M059J (cell line): ENCODE data around the gene ACOXL. TPM values are rescaled to one million over a fixed set of nuclear protein-coding genes. Genes with fewer than 3 reads are reported as not detected.
A peak's percentile ranks its signal among the peaks of the same experiment; 100 is the strongest.
"Not testable (repeated sequence)": the region's sequence is repeated elsewhere in the genome, so short reads cannot be mapped to it uniquely, and the experiment has no call there.

Source experiments
- DNase-seq: peaks from one replicate; pipeline ENCODE4 v3.0.0-alpha.2; 2012; ENCODE audit warnings: low read depth
- total RNA-seq: library from RNA; depleted of rRNA; stranded (reverse); fragments of >200 nt; shearing (Covaris generic); gene quantifications from 2 replicates; pipeline ENCODE4 v1.2.3, GENCODE V29; 2014

Gene ACOXL
- total RNA-seq, 1 experiment from 2014 or later: not detected

DNA sequence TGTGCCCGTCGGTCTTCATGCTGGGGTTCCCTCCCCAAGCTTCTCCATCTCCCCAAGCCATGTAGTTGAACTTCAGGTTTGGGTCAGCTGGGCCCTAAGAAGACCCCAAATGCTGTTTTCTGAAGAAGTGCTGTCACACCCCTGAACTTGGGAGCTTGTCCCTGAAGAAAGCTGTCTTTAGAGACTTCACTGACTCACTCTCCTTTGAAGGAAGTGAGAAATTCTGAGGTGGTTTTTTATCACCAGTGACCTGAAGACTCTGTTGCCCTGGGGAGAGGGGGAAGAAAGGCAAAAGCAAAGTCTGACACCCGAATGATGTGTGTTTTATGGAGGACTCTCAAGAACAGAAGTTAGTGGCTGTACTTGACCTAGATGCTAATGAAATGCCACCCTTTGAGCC is 304.8 kb downstream of the ACOXL start:
- DNase-seq: peak; percentile 46

DNA sequence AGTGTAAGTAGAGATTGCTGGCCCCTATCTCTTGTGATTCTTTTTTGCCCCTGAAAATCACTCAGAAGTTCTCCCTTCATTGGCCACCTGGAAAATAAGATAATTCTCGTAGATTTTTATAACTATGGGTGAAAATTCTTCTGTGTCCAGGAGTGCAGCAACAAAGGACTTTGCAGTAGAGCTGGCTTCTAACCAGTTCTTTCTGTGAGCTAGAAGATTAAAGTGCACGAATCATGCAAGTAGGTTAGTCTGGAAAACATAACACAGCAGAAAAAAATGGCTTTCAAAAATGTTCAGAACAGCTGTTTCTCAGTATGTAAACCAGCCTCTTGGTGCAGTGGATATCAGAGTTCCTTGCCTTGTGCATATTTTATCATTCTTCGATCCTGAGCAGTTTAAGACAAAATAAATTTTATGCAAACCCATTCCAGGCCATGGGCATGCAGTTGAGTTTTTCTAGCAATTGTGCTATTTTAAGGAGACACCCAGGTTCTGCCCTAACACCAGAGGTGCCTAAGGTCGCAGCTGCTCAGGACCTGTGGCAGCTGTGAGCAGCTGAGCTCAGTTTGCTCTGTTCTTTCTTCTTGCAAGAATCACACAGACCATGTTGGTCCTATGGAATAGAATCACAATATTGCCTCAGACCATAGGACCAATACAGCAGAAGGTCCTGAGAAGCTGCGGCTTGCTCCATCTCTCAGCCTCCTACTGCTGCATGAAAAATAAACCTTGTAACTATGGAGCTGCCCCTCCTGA is 307.4 kb downstream of the ACOXL start:
- no peak for DNase-seq

DNA sequence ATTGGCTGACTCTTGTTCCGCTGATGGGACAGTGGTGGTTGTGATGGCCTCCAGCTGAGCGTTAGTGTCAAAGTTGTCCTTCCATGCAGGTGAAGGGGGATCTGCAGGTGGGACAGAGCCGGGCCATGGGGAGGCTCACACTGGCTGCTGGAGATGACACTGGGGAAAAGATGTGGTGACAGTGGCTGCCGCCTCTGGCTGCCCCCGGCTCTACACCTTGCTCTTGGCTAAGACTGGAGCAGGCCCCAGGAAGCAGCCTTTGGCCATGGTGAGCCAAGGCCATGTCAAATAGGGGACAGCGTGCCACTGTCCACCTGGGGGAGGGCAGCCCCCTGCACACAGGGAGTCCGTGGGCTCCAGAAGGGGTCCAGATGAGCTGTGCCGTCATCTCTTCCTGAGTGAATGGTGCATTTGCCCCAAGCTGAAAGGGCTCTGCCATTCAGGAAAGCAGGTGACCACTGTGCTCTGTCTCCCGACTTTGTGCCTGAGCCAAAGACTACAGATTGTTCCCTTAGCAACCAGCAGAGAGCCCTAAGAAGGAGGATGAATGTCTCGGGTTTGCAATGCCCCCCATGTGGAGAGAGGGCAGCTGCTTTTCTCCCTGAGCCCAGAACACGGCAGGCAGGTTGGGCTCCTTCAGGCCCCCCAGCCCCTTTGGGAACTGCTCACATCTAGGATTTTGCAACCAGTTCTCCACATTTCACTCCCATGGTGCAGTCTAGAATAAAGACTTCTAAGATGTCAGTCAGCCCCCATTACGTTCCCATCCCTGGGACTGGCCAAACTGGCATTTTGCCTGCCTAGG is 309.2 kb downstream of the ACOXL start:
- no peak for DNase-seq

DNA sequence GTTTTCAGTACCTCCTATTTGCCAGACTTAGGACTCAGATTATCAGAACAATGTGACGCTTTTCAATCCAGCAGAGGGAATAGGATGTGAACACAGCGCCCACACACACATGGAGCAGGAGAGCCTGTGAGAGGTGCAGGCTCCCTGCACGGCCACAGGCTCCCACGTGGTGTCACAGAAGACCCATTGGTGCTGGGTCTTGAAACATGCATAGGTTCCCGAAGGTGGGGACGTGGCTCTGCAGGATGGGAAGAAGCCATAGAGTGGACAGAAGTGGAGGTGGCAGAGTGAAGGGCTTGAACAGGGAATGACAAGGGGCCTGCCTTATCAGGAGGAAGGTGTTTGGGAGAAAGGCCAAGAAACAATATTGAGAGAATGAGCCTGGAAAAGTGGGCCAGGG is 309.9 kb downstream of the ACOXL start:
- no peak for DNase-seq

DNA sequence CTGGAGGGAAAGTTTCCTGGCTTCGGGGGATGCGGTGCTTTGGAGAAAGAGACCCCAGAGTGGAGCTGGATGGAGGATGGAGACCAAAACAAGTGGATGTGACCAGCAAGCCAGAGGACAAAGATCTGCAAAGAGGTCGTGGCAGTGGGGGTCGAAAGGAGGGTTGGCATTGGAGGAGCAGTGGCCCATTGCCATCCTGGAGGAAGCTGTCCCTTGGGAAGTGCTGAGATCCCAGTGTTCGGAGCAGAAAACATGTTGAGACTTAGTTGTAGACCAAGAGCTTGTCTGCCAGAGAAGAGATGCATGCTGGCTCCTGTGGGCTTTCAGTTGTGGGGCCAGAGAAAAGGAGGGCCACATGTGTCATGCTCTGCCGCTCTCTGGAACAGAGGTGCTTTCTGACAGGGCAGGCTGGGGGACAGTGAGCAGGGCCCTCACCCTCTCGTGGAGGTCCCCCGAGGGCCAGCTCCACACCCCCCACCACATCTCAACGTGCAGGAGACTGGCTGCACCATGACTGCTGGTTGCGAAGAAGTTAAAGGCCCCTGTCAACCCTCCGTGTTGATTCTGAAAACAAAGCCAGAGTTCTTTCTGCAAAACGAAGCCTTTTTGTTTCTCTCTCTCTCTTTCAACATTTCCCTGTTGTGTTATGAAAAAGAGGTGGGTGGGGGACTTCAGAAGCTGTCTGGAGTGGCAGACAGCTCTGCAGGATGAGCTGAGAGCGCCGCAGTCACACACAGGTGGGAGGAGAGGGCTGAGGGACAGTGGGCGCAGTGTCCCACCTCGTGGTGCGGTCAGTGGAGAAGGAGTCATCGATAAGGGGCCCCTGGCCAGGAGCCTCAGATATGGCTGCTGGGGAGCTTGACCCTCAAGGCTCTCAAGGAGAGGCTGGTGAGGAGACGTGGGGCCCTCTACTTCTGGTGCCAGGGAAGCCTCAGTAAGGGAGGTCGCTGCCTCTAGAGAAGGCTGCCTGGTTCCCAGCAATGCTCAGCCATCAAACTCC is 310.7 kb downstream of the ACOXL start:
- no peak for DNase-seq

DNA sequence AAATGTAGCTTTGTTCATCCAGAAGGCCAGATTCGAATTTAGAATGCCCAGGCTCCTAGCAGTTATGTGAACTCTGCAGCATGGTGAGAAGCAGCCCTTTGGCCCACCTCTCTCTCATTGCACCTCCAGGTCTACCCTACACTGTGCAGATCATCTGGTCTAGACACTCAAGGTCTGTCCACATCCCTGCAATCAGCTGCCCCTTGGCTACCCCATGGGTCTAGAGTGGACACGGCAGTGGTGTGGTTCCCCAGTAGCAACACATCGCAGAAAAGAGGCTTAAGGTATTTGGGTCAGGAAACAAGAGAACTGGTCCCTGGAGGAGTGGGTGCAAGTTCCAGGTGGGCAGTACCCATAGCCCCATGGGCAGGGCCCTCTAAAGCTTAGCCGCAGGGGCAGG is 311.7 kb downstream of the ACOXL start:
- no peak for DNase-seq

DNA sequence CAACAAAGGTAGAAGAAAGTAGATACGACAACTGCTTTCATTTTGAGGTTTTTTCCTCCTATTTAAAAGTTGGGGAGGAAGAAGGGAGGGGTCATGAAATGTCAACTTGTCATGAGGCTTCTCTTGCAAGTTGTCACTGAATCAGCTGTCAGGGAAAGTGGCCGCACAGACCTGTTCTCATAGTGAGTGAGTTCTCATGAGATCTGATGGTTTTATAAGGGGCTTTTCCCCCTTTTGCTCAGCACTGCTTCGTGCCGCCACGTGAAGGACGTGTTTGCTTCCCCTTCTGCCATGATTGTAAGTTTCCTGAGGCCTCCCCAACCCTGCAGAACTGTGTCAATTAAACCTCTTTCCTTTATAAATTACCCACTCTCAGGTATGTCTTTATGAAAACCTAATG is 312.9 kb downstream of the ACOXL start:
- DNase-seq: not testable (repeated sequence)

DNA sequence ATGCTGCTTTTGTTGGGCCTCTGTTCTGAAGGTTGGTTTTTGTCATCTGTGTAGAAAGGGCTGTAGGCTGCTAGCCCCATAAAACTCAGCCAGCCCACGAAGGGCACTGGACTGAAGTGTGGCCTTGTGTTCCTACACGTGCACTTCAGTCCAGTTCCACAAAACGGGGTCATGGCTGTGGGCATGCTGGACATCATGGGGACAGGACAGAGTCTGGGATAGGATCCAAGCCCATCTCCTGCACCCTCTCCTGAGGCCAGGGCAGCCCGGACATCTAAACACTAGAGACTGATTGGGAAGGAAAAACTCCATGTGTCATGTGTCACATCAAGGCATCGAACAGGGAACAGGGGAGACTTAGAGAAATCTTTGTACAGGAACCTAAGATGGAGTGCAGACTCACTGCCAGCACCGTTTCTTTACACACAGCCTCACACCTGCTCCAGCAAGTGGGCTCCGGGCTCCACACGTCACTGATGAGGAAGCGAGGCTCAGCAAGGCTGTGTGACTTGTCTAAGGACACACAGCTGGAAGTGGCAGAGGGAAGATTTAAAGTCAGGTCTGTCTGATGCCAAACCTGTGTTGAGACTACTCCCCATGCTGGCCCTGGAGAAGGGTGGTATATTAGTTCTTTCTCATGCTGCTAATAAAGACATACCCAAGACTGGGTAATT is 313.5 kb downstream of the ACOXL start:
- DNase-seq: no peak

DNA sequence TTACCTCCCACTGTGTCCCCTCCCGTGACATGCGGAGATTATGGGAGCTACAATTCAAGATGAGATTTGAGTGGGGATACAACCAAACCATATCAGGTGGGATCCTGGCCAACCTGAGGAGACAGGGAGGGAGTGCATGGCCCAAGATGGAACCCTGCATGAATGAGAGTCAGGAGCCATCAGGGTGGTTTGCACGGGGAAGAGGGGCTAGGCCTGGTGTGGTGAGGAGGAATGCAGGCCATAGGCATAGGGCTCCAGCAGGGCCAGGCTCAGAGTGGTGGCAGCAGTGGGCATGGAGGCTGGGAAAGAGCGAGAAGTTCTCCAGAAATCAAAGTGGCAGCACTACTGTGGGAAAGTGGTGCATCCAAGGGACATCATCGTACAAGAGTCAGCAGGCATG is 314.3 kb downstream of the ACOXL start:
- no peak for DNase-seq

DNA sequence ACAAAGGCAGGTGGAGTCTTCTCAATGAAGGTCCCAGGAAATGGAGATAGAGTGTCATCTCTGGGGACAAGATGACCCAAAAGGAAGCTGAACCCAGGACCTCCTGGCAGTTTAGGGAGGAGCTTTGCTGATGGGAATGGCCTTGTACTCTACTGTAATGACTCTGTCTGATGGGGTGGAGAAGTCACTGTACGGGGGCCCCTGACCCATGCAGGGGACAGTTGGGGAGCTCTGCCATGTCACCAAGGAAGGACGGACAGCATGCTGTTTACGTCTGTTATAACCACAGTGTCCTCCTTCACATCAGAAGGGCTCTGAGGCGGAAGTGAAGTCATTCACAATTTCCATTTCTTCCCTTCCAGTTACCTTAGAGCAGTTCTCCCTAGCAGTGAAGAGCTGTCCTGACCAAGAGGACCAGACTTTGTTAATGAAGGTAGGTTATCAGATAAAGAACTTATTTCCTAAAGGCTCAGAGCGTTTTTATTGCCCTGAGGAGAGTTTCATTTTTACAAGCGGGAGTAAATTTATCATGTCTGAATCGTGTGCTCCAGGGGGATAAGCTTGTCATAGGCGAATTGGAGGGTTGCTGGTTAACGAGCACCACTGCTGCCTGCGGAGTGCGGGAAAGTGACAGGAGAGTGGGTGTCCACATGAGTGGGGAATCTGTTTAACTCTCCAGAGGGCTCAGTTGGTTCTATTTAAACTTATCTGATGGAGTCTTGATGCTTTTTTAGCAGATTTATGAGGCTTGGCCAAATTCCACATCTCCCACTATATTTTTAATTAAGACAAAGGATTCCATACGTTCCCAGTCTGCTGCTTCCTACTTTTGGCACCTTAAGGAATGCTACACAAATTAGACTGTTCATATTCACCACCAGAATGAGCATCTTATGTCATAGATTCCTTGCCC is 316.7 kb downstream of the ACOXL start:
- DNase-seq: peak; percentile 10

DNA sequence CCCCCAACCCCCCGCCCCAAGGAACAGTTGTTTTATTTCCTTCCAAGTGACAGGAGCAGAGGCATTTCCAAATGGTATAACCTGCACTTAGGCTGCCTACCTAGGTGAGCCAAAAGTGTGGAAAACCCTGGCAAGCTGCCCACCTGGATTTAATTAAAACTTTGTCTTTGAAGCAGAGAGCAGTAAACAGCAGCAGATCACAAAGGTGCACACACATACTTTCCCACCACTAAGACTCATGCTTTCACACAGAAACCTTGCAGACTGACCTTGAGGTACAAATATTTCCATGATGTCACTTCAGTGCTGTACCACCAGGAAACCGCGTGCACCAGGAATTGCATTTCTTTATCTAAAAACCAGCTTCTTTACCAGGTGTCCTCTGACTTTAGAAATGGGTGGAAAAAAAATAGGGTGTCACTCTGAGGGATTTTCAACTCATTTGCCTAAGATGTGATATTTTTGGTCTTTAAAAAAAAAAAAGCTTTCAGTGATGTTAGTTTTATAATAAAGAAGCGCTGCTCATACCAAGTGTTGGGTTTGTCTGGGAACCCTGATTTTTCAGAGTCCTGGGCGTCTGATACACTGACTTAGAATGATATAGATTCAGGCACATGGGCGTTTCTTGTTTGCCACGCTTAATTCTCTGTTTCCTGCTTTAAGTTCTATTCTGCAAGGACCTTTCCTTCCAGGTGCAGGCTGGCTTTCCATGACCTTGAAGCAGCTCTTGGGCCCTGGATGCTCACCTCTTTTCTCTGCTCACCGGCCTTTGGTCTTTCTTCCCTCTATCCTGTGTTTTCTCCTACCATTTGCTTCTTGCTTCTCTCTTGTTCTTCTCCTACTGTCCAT is 317.6 kb downstream of the ACOXL start:
- DNase-seq: peak; percentile 58

DNA sequence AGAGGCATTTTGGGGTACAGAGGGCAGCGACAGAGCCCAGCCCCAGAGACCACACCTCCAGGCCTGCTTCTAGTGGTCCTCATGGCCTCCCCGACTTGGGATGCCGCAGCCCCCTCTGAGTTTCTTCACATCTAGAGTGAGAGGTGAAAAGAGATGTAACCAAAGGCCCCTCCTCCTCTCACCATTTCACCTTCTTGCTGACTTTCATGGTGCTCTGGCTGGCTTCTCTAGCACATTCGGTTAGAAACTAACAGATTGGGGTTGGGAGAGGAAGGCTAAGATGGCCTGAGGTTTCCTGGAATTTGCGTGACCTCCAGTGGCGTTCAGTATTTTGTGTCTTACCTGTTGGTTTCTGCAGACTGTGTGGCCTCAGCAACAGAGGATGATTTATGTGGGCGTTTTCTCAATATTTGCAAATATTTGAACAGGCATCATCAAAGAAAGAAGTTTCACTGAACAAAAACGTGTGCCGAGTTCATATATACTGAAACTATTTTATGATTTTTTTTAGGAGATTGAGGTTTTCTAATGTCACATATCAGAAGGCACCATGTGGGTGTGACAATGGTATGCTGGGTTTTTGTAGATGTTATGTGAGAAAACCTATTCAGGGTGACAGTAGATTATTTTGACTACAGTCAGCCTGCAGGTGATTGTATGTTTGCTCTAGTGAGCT is 318.5 kb downstream of the ACOXL start:
- DNase-seq: no peak

DNA sequence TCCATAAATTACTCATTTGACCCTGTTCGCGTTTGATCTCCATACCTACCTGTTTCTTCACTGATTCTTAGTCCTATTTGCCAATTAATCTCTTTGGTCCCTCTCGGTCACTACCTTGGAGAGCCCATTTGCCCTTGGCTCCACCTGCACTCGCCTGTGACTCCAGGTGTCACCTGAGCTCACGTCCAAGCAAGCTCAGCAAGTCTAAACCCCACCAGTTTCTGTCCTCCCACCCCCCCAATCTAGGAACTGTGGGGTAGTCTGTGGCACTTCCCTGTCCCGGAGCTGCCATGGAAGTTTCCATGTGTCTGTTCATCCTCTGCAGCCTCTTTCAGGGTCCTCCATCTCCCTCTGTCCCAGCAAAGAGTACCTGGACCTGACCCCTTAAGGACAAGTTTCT is 320.2 kb downstream of the ACOXL start:
- DNase-seq: no peak

DNA sequence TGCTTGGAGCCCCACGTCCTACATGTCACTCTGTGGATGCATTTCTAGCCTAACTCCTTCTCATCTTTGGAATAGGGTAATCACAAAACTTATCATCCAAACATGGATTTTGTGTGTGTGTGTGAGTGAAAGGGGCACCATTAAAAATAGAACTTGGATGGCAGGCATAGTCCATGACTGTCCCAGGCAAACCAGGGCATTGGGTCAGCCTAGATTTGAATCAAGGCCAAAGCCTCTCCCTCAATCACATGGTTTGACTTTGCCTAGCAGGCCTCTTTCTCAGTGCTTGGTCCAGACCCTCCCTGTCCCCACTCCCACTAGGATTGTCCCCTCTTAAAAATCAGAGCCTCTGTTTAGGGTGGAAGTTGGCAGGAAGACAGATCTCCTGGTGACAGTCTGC is 320.9 kb downstream of the ACOXL start:
- DNase-seq: no peak

DNA sequence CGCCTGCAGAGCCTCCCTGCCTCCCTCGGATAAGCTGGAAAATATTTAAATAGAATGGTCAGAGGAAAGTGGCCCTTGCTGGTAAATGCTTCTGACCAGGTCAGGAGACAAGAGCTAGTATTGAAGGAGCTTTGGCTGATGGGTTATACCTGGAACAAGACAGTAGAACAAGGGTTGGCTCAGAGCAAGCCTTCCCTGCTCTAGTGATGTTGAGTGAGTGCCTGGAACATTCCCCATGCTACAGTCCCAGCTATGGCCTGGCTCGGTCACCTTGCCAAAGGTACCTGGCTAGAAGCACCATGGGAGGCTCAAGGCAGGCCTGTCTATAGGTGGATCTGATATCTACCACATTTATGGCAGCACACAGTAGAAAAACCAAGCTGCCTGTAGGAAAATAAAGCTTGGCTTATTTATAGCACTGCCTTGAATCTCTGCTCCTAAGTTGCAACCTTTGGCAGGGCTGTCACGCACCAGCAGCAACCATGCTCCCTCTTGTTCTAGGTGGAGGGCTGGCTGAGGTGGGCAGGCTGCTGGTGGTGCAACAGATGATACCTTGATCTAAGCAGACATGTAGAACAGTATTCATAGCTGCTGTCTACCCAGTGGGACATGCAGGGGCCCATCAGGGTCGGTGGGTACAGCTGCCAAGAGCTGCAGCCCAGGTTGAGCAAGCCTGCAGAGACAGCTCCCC is 321.6 kb downstream of the ACOXL start:
- DNase-seq: no peak

DNA sequence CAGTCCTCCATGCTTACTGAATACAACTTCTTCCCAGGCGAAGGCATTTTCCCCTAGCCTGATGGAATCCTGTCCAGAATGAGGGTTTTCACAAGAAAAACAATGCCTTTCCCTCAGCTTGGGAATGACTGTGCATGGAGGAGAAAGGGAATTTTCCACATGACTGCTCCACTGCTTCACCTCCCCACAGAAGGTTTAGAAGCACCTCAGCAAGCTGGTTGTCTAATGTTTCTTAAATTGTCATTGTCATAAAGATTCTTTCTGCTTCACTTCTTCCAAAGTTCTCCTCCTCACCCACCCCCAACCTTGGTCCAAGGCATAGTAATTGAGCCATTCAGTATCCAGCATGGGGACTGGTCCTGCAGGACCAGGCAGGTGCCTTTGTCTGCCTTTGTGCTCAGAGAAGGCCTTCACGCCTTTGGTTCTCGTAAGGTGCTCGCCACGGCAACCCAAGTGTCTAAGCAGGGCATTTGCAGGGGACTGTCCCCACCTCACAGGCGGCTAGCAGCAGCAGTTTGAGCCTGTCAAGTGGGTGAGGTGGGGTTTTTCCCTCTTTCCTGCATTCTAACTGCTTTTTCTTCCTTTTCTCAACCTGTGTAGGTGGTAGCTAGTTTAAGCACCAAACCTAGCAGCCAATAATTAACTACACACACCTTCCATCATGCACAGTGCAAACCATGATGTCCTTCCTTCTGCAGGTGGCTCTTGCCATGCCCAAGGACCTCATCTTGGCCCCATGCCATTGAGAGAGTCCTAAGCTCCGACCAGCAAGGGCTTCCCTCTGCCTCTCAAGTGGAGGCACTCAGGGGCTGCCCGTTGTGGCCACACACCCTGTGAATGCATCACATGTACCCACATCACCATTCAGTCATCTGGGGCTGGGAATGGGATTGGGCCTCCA is 322.7 kb downstream of the ACOXL start:
- DNase-seq: no peak

DNA sequence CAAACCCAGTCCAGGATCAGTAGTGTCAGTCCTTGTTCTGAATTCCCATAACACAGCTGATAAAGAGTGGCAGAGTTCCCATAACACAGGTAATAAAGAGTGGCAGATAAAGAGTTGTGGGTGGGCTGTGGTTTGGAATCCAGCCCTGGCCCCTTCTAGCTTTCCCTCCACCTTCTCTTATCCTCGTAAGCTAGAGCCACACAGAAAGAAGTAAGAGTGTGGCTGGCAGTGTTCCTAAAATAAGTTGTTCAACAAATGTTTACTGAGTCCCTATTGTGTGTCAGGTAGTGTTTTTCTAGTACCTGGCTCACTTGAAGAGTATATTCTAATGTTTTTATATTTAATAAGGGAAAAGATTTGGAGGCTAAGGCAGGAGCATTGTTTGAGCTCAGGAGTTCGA is 323.4 kb downstream of the ACOXL start:
- DNase-seq: no peak
